ENCODE results near the gene RGL4.
"Not testable (repeated sequence)": the region's sequence is repeated elsewhere in the genome, so short reads cannot be mapped to it uniquely, and the experiment has no call there.

The RGL4 gene, protein sequence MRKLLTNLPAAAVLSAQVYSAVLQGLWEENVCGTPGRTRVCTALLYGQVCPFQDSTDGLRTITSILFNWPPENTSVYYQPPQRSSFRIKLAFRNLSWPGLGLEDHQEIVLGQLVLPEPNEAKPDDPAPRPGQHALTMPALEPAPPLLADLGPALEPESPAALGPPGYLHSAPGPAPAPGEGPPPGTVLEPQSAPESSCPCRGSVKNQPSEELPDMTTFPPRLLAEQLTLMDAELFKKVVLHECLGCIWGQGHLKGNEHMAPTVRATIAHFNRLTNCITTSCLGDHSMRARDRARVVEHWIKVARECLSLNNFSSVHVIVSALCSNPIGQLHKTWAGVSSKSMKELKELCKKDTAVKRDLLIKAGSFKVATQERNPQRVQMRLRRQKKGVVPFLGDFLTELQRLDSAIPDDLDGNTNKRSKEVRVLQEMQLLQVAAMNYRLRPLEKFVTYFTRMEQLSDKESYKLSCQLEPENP

DNA sequence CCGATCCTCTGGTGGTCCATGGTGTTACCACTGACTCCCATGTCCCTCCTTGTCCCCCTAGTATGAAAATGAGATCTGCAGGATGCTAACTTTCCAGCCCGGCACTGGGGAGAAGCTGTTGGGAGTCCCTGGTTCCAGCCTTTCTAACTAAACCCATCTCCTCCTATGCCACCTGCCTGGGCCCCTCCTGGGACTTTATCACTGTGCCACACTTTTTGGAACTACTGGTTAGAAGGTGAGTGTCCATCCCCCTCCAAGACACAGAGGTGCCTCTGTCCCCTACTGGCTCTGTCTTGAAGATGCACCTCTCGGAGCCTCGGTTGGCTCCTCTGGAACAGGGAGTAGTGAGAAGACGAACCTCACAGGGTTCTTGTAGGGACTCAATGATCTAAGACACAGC, at the start of gene RGL4:
Gene RGL4 (plus strand): TSS at position 301 of the 400 bp plus-strand sequence. CDS start 1,018 bp downstream, outside the sequence.
- DNase-seq: no peak

GRCh38 chr22:23646526-23646925, 44.3 kb upstream of the RGL4 start:
- not testable (repeated sequence) for DNase-seq

DNA sequence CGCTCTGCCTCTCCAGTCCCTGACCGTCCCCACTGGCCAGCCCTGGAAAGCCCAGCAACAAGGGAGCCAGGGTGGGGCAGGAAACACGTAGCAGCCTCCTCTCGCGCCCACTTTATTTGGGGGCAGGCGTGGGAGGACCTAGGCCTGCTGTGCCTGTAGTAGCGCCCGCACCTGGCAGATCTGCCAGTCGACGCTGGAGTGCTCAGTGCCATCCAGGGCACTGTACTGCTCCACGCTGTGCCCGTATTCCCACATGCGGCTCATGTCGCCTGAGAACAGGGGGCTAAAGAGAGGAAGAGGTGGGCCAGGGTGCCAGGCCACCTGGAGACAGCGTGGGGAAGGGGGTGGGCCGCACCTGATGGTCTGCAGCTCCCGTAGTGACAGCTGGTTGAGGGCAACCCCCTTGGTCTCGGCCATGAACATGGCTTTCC, 41.7 kb upstream of the RGL4 start:
- no peak for DNase-seq

- DNase-seq: no peak
These were observed 39.1 kb upstream of the RGL4 start for GRCh38 chr22:23651676-23652075.

- DNase-seq: no peak
These were observed 38.5 kb upstream of the RGL4 start for GRCh38 chr22:23652286-23652685.

DNA sequence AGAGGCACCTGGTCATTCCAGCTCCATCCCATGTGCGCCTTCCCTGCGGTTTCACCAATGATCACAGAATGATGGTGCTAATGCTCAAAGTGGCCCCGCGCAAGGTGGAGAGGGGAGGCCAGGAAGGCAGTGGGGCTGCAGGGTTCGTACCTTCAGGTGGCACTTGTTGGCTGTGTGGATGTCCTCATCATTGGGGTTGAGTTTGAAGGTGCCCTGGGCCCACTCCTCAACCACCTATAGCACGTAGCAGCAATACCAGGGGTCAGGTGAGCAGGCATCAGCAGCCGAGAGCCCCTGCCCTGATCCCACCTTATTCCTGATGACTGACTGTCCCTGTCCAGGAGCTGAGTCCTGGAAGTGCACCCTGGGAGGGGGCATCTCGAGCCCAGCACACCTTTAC, 38.1 kb upstream of the RGL4 start:
- no peak for DNase-seq

DNA sequence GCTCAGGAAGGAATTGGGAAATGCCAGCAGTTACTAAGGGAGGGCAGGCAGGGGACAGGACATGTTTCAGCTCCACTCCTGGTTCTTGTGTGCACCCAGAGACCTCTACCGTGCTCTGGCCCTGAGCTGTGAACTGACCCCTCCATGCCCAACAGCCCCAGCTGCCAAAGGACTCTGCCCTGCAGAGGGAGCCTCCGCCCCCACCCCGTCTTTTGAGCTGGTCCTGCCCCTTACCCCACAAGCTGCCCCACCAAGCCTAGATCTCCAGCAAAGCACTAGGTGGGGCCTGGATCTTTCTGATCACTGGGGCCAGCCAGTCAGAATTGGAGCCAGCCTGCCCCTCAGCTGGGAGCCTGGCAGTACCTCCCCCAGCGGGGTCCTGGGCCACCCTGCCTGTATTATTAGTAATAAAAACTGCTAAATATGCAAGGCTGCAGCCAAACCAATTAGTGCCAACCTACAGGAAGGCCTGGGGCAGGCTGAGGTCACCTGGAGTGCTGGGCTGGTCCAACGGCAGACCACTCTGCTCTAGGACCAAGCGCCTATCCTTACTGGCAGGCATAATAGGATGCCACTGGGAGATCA, 34.8 kb upstream of the RGL4 start:
- no peak for DNase-seq

DNA sequence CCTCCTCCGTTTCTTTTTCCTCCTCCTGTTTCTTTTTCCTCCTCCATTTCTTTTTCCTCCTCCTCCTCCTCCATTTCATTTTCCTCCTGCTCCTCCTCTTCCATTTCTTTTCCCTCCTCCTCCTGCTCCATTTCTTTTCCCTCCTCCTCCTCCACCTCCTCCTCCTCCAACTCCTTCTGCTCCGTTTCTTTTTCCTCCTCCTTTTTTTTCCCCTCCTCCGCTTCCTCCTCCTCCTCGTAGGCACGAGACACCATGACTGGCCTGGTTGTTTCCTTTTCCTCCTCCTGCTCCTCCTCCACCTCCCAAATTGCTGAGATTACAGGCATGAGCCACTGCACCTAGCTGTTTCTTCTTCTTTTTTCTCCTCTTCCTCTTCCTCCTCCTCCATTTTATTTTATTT, 33.1 kb upstream of the RGL4 start:
- no peak for DNase-seq

DNA sequence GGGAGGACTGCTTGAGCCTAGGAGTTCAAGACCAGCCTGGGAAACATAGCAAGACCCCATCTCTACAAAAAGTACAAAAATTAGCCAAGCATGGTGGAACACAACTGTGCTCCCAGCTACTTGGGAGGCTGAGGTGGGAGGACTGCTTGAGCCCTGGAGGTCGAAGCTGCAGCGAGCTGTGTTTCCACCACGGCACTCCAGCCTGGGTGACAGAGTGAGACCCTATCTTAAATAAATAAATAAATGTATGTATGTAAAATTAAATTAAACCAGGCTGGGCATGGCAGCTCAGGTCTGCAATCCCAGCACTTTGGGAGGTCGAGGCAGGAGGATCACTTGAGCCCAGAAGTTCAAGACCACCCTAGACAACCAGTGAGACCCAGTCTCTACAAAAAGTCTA, 30.4 kb upstream of the RGL4 start:
- DNase-seq: not testable (repeated sequence)

DNA sequence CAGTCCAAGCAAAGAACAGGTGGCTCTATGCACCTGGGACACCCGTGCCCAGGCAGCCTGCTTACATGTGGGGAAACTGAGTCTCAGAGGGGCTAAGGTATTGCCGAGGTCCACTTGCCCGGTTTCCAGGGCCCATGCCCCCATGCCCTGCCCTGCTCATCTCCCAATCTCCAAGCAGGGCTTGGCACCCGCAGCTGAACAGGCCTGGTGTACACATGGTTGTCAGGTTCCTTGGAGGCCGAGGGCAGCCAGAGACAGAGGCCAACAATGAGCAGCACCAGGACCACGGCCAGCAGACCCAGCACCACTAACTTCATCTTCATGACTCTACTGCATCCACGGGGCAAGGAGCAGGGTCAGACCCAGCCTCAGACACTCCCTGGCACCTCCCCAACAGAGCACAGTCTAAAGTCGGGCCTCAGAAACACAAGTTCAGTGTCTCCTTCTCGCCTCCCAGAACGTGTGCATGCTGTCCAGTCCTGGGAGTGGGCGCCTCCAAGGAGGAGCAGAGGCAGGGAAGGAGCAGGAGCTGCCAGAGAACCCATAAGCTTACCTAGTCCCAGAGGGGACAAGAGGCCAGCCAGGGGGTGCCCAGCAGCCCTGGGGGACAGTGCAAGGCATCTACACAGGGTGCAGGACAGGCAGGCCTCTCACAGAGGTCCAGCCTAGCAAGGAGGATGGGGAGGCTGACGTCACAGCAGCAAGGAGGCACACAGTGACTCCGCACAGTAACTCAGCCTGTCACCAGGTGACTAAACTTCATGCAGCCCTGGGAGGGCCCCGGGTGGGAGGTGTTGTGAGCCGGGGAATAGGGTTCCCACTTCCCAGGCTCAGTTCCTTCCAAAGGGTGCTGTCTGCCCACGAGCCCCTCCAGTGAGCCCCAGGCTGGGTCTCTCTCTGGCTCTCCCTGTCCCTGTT, 20.2 kb upstream of the RGL4 start:
- DNase-seq: no peak

DNA sequence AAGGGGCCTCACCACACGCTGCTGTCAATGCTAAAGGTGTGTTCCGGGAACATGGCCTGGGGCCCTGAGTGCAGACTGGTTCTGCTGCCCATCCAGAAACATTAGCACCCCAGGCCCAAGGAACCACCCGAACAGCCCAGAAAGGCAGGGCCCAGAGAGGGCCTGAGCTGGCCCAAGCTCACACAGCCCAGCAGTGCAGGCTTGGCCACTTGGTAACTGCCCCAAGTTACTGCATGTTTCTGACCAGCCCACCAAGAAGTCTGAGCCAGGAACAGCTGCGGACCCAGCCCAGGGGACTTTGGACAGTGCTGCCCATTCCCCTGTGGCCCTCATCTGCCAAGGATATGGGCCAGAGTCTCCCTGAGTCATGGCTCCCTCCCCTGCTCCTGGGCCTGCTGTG, 19.4 kb upstream of the RGL4 start:
- DNase-seq: not testable (repeated sequence)

DNA sequence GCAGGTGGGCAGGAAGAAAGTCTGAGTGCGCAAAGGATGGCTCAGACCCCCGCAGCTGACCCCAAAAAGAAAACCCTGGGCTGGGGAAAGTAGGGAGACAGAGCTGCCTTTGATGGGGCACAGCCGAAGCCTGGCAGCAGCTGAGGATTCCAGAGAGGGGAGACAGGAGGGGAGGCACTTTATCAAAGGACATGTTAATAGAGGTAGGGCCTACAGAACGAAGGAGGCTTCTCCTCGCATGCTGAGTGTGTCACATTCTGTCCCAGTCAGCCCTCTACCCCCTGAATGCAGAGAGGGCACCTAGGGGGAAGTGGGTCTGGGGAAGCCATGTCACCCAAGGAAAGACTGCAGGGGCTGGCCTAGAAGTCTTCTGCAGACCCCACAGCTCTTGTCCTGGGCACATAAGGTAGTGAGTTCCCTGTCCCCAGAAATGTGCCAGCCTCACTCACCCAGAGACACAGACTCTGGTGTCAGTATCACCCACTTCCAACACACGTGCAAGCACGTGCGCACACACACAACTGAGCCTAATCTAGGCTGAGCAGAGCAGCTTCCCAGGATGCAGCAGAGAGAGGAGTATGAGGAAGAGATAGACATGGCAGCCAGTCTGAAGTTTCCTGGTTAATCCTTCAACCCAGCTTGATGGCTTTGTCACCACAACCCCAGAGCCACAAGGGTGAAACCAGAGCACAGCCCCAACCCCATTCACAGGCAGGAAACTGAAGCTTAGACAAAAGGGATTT, 18.3 kb upstream of the RGL4 start:
- not testable (repeated sequence) for DNase-seq

DNA sequence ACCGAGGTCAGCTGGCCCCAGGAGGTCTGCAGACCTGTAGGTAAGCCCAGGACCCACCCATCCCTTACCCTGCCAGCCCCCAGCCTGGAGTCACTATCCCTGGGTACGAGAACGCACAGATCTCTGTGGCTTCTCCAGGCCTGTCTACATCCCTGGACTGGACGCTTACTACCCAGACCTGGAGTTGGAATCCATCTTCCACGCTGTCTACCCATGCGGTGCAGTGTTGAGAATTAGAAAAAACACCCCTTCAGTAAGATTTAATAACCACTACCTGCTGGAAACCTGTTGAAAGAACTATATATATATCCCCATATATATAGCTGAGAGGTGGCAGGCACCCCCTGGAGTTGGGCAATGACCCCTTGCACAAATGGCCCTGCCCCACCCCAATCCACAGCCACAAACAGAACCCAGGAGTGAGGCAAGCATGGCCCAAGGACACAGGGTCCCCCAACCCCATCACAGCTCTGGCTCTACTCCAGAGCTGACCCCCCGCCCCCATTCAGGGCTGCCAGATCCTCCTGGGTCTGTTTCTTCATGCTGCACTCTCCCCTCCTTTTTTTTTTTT, 17.7 kb upstream of the RGL4 start:
- no peak for DNase-seq

DNA sequence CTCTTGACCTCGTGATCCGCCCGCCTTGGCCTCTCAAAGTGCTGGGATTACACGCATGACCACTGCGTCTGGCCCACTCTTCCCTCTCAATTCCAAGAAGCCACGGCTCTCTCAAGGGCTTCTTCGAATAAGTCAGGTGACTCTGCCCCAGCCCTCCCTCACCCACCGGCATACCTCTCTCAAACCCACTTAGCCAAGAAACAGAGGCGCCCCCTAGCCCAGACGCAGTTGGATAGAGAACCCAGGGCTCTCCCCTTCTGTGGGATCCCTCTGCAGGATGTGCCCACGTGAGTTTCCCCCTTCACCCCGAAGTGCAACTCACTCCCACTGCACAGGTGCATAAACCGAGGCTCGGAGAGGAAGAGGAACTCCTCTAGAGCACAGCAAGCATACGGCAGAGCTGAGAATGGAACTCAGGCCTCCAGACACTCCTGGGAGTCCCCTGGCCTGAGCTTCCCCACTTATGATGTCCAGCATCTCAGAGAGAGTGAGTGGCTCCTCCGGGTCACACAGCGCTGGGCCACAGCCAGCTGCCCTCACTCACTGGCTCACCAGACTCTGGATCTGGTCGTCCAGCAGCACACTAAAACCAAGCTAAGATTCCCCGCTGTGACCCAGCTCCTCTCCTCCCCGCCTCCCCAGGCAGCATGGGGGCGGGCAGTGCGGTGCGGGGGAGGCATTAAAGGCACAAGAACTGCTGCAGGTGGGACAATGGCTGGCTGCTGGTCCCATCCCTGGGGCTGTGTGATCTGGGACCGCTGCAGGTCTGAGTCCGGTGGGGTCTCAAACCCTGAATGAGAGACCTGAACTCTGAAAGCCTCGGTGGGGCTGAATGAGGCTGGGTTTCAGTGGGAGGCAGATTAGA, 16.8 kb upstream of the RGL4 start:
- DNase-seq: no peak

DNA sequence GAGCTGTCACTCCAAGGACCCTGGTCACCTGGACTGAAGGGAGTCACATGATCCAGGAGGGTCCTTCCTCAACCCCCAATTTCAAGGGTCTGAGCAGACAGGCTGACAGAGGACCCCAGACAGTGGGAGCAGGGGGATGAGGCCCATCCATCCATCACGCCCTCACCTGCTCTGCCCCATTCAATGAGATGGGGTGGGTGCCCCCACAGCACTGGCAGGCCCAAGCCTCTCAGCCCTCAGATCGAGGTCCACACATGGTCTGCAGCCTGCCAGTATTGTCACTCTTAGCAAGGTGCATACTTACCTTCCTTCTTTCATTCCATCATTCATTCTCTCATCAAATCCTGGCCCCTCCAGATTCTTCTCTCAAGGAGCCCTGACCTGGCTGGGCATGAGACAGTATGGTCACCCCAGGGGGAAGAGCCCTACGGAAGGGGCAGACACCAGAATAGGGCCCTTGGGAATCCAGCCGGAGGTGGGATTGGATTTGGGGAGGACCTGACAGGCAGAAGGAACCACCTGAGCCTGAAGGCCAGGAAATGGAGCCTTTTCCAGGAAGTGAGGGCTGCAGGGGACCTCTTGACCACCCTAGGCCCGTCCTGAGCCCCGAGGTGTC, 15.8 kb upstream of the RGL4 start:
- not testable (repeated sequence) for DNase-seq

GRCh38 chr22:23675502-23676415, 15.1 kb upstream of the RGL4 start:
- no peak for DNase-seq

DNA sequence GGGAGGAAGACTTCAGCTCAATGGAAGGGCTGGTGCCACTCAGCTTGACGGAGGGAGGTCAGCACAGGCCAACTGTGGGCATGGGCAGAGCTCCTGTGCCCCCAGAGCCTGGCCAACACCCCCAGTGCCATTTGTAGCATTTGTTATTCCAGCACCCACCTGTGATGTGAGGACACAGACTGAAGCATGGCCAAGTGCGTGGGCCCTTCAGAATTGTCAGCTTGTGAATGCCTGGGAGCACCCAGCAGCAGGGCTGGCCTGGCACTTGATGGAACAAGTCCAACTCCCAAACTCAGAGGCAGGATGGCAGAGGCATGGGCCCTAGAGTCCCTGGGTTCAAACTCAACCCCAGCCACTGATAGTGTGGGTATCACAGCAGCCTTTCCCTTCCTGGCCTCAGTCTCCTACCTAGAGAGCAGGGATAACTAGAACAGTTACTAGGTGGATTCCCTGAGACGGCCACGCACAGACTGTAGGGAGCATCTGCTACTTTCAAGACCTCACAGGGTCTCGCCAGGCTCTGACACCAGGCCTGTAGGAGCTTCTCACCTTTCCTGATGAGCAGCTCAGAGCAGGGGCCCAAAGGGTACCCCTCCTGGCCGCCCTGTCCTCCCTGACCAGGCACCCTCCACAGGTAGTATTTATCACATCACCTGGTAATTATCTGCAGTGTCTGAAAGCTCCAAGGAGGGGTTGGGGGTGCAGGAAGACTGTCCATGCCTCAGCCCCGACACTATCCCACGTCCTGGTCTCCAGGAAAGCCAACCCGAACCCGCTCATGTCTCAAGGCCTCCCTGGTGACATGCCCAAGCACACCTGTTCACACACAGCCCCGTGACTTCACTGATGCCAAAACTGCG, 13.7 kb upstream of the RGL4 start:
- not testable (repeated sequence) for DNase-seq

GRCh38 chr22:23677701-23677995, 13.2 kb upstream of the RGL4 start:
- DNase-seq: no peak

DNA sequence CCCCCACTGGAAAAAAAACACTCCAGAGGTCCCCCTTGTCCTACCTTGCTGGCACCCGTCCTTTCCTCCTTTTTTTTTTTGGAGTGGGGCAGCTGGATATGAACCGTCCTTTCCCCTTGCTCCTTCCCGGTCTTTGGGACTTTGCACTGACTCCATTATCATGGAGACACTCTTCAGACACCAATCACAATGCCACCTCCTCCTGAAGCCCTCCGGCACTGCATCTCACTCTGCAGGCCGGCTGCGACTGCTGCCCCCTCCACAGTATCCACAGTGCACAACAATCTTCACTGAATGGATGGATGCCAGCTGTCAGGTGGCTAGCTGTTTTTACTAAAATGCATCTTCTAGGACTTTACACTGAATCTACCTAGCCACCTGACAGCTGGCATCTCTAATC, 12.7 kb upstream of the RGL4 start:
- no peak for DNase-seq
